ENCODE measurements around the gene ING4.

The ING4 gene

GRCh38 chr12:6685814-6686213, 22.9 kb upstream of the ING4 start:
- no peak for DNase-seq

- DNase-seq, result no peak
Observed at GRCh38 chr12:6684609-6685008, 21.7 kb upstream of the ING4 start.

- DNase-seq, result no peak
Observed at GRCh38 chr12:6676962-6677361, 14.0 kb upstream of the ING4 start.

- DNase-seq, result no peak
Observed at GRCh38 chr12:6672143-6672542, 9.2 kb upstream of the ING4 start.

GRCh38 chr12:6667559-6668210, 4.8 kb upstream of the ING4 start:
- no peak for DNase-seq

GRCh38 chr12:6666211-6666610, 3.3 kb upstream of the ING4 start:
- DNase-seq, result no peak

- DNase-seq, result no peak
Observed at GRCh38 chr12:6664902-6665301, 2.0 kb upstream of the ING4 start.

GRCh38 chr12:6662602-6662905, 365 bp downstream of the ING4 start:
- no peak for DNase-seq

- no peak for DNase-seq
Observed at GRCh38 chr12:6653987-6654386, 8.9 kb downstream of the ING4 start.

- DNase-seq, result no peak
Observed at GRCh38 chr12:6653342-6653741, 9.6 kb downstream of the ING4 start.

GRCh38 chr12:6652391-6652790, 10.5 kb downstream of the ING4 start:
- no peak for DNase-seq

GRCh38 chr12:6650832-6651231, 12.1 kb downstream of the ING4 start:
- DNase-seq, result no peak

GRCh38 chr12:6647083-6647604, 15.8 kb downstream of the ING4 start, which contains the start of gene ACRBP:
ACRBP (minus strand) TSS chr12:6647432; CDS start chr12:6647366, 66 bp downstream.
- DNase-seq, result peak in 1 of 2 experiments; percentile 60

- DNase-seq, result no peak
Observed at GRCh38 chr12:6646276-6647082, 16.4 kb downstream of the ING4 start.

GRCh38 chr12:6644903-6645302, 18.0 kb downstream of the ING4 start:
- DNase-seq, result no peak

GRCh38 chr12:6644257-6644596, 18.7 kb downstream of the ING4 start:
- no peak for DNase-seq

- no peak for DNase-seq
Observed at GRCh38 chr12:6643569-6644256, 19.2 kb downstream of the ING4 start.

GRCh38 chr12:6641131-6641530, 21.8 kb downstream of the ING4 start:
- DNase-seq, result no peak

GRCh38 chr12:6640497-6640896, 22.4 kb downstream of the ING4 start:
- no peak for DNase-seq

GRCh38 chr12:6639151-6639801, 23.6 kb downstream of the ING4 start:
- DNase-seq, result no peak

GRCh38 chr12:6638305-6638704, 24.6 kb downstream of the ING4 start:
- DNase-seq, result no peak

GRCh38 chr12:6635856-6636531, 26.9 kb downstream of the ING4 start, which contains the start of gene LPAR5:
LPAR5 (minus strand) TSS chr12:6635959; CDS start chr12:6621248, 14,711 bp downstream.
- no peak for DNase-seq

Data from cerebellar nuclear complex (tissue), 1 donor.